Measurements from ENCODE around the gene BBS9. TPM values are rescaled to one million over a fixed set of nuclear protein-coding genes. Genes with fewer than 3 reads are reported as not detected.

Gene BBS9
- total RNA-seq, 1 experiment from 2014 or later = 26.4 TPM

DNA sequence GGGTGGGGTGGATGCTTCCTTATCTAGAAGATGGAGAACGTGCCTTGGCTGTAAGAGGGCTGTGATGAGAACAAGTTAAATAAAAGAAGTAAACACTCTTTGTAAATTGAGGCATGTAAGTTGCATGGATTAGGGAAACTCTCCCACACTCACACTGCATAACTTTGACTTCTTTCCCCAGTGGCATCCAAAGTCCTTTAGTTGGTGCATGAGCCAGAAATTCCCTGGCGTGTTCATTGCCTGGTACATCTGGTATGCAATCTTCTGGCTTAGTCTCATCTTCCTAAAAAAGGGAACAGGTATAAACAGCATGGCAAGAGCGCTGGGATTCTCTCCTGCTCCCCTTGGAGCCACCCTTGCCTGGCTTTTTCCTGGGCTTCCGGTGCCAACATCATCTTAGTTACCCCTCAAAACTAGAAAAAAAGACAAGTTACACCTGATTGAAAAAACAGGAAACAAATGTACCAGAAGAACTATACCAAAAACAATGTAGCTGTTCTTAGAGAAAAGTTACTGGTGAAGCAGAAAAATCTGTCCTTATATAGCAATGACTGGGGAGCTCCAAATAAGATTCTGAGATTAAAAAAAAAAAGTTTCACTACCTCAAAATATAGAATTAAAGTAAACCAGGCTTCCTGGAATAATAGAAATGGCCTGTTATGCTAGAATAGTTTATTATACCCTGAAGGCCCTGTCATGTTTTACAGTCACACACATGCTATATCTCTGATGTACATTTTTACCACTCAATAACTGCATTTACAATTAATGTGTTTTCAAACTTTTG is 30.0 kb upstream of the BBS9 start:
- Histone ChIP-seq H3K4ac (ENCODE audit: low read depth, low read length) (no peak overlapping the region), H3K79me2 (ENCODE audit: insufficient read depth, low read length) (no peaks in the 10 kb centered on the region), H3K4me2 (ENCODE audit: insufficient read depth, insufficient read length, low read length) (no peak overlapping the region), H2BK12ac (ENCODE audit: insufficient read length, low read depth, low read length) (no peak overlapping the region), H2BK120ac (ENCODE audit: low read depth, low read length, poor library complexity, severe bottlenecking) (no peak overlapping the region), H3K4me1 (ENCODE audit: insufficient read depth, low read length) (no peaks in the 10 kb centered on the region), H3K23ac (ENCODE audit: insufficient read length, low read depth, low read length) (no peak overlapping the region), H4K91ac (ENCODE audit: insufficient read length, low read depth, low read length) (no peak overlapping the region), H3K9me3 (ENCODE audit: control insufficient read depth, low read depth, low read length) (no peaks in the 10 kb centered on the region), H2BK5ac (ENCODE audit: insufficient read length, low read length) (no peak overlapping the region), H2BK20ac (ENCODE audit: low read depth, low read length, poor library complexity, severe bottlenecking) (no peak overlapping the region), H3K9ac (ENCODE audit: extremely low read depth, insufficient read length, low read length) (no peak overlapping the region), H3K27ac (ENCODE audit: insufficient read length, low read depth, low read length) (no peak overlapping the region), H2AFZ (ENCODE audit: low read length) (no peak overlapping the region), H3K56ac (ENCODE audit: insufficient read length, low read depth, low read length) (no peak overlapping the region), H3K27me3 (ENCODE audit: insufficient read depth, low read length) (no peaks in the 10 kb centered on the region), H3K18ac (ENCODE audit: insufficient read length, low read depth, low read length) (no peak overlapping the region), H2BK15ac (ENCODE audit: low read depth, low read length) (no peak overlapping the region), H4K20me1 (ENCODE audit: control insufficient read depth, insufficient read depth, insufficient read length) (no peaks in the 10 kb centered on the region), H4K5ac (ENCODE audit: insufficient read length, low read depth, low read length) (no peak overlapping the region), H3K14ac (ENCODE audit: insufficient read depth, low read length) (no peak overlapping the region), H4K8ac (replicated peaks; ENCODE audit: insufficient read length, low read depth, low read length) (no peak overlapping the region), H2AK5ac (ENCODE audit: insufficient read length, low read length) (no peak overlapping the region), H3K79me1 (ENCODE audit: insufficient read depth, low read depth, low read length, poor library complexity, severe bottlenecking) (no peaks in the 10 kb centered on the region), H3T11ph (ENCODE audit: low read length) (no peak overlapping the region), H3K23me2 (ENCODE audit: insufficient read length, low read depth, low read length, poor library complexity, severe bottlenecking) (no peaks in the 10 kb centered on the region)
- H3K4me3 Mint-ChIP-seq = no peak overlapping the region
- H3K4me1 Mint-ChIP-seq = no peaks in the 10 kb centered on the region
- peaks cover 29 to 83% (median 73%) of the 10 kb centered on the region in 3 experiments; a peak in 5 of 7 replicates for H3K36me3 Mint-ChIP-seq (ENCODE audit: insufficient read depth in 1 of 3, low read depth in 3 of 3)
- no peak overlapping the region for H3K27ac Mint-ChIP-seq
- DNase-seq = no peak
- no CpG with 5 or more reads among the region's 4 CpGs for WGBS (ENCODE audit: extremely low coverage, insufficient read length, low lambda C conversion rate)
- TF ChIP-seq, protein P1, sequence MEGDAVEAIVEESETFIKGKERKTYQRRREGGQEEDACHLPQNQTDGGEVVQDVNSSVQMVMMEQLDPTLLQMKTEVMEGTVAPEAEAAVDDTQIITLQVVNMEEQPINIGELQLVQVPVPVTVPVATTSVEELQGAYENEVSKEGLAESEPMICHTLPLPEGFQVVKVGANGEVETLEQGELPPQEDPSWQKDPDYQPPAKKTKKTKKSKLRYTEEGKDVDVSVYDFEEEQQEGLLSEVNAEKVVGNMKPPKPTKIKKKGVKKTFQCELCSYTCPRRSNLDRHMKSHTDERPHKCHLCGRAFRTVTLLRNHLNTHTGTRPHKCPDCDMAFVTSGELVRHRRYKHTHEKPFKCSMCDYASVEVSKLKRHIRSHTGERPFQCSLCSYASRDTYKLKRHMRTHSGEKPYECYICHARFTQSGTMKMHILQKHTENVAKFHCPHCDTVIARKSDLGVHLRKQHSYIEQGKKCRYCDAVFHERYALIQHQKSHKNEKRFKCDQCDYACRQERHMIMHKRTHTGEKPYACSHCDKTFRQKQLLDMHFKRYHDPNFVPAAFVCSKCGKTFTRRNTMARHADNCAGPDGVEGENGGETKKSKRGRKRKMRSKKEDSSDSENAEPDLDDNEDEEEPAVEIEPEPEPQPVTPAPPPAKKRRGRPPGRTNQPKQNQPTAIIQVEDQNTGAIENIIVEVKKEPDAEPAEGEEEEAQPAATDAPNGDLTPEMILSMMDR (conservative IDR thresholded peaks at IDR 0.05) = no peak
- no peaks in the 10 kb centered on the region for H3K27me3 Mint-ChIP-seq (ENCODE audit: low read depth)
- no peaks in the 10 kb centered on the region for H3K9me3 Mint-ChIP-seq
